A549 treated with dexamethasone at 1 μM for 4 hours (cell line): ENCODE data around the gene ANKIB1. TPM values are rescaled to one million over a fixed set of nuclear protein-coding genes. Genes with fewer than 3 reads are reported as not detected.

Source experiments
- total RNA-seq: library from RNA; stranded (reverse); fragments of 200-300 nt; extraction: Qiagen RNA extraction; gene quantifications from 5 replicates; pipeline ENCODE4 v1.2.3, GENCODE V29; 2022

Gene ANKIB1, protein sequence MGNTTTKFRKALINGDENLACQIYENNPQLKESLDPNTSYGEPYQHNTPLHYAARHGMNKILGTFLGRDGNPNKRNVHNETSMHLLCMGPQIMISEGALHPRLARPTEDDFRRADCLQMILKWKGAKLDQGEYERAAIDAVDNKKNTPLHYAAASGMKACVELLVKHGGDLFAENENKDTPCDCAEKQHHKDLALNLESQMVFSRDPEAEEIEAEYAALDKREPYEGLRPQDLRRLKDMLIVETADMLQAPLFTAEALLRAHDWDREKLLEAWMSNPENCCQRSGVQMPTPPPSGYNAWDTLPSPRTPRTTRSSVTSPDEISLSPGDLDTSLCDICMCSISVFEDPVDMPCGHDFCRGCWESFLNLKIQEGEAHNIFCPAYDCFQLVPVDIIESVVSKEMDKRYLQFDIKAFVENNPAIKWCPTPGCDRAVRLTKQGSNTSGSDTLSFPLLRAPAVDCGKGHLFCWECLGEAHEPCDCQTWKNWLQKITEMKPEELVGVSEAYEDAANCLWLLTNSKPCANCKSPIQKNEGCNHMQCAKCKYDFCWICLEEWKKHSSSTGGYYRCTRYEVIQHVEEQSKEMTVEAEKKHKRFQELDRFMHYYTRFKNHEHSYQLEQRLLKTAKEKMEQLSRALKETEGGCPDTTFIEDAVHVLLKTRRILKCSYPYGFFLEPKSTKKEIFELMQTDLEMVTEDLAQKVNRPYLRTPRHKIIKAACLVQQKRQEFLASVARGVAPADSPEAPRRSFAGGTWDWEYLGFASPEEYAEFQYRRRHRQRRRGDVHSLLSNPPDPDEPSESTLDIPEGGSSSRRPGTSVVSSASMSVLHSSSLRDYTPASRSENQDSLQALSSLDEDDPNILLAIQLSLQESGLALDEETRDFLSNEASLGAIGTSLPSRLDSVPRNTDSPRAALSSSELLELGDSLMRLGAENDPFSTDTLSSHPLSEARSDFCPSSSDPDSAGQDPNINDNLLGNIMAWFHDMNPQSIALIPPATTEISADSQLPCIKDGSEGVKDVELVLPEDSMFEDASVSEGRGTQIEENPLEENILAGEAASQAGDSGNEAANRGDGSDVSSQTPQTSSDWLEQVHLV
- total RNA-seq = 15.9 to 29.6 TPM (median 24.0 TPM) in 5 replicates

DNA sequence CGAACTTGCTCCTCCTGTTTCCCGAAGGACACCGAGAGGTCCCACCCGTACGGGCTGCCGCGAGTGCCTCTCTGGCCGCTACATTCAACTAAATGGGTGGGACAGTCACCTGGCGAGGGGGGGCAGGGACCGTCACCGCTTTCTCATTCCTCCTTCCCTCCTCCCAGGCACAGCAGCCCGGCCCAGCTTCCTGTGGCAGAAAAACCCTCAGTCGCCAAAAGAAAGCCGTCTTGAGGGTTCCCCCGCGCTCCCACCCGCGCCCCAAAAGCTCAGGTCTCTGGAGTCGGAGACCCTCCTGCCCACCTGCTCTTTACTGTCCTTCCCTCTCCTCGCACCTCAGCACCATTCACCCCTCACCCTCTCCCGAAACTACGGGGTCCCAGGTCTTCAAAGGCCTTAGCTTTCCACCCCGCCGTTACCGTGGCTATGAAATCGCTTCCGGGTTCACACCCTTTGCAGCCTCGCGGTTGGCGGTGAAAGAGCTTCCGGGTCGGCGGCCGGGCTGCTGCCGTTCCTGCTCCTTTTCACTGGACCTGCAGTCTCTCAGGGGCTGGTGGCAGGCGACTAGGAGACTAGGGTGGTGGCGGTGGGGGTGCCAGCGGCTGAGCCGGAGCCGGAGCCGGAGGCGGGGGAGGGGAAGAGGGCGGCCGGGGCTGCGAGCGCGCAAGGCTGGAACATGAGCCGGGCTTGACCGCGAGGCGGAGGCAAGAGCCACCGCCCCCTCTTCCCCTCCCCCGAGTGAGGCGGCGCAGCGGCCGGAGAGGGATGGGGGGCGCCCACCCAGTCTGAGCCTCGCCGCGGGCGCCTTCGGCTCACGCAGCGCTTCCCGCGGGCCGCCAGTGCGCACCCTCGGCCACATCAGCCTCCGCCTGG is at the start of gene ANKIB1, which contains the start of gene KRIT1:
ANKIB1 (plus strand) TSS at position 488 of the 873 bp plus-strand sequence. CDS start 49,005 bp downstream, outside the sequence.
KRIT1 (minus strand) TSS at position 428 of the 873 bp plus-strand sequence. CDS start 3,779 bp downstream, outside the sequence.

DNA sequence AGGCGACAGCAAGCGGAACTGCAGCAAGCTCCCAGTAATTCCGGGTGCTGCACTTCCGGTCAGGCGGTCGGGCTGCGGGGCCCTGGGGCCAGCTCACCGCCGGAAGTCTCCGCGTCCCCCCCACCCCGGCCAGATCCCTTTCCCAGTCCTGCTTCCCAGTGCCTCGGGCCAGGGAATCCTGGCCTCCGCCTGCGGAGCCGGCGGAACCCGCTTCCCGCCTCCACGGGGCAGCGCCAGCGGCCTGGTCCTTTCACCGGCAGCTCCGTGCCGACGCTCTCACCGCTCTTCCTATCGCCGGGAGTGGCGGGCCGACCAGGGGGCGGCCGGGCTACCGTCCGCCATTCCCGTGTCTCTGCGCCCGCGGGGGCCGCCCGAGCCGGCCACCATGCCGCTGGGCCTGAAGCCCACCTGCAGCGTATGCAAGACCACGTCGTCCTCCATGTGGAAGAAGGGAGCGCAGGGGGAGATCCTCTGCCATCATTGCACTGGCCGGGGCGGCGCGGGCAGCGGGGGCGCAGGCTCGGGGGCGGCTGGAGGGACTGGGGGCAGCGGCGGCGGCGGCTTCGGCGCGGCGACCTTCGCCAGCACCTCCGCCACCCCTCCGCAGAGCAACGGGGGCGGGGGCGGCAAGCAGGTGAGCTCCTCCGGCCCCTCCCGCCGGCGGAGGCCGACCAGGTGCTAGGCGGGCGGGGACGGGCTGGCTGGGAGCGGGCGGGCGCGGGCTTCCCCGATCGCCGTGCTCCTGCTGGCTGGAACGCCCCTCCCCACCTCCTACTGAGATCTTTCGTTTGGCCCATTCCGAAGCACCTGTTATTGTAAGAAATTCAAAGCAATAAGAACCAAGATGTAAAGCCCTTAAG is 201.8 kb downstream of the ANKIB1 start, which contains the start of gene GATAD1:
GATAD1 (plus strand) TSS at position 138 of the 860 bp plus-strand sequence; CDS start at position 386, 248 bp downstream.

Other genes starting within 250 kb of the ANKIB1 start
- gene CYP51A1, start 111.5 kb upstream of the ANKIB1 start, total RNA-seq = 47.8 to 55.6 TPM (median 48.9 TPM) in 5 replicates
- not detected in 5 replicates for gene LRRD1, start 66.8 kb upstream of the ANKIB1 start, total RNA-seq
- 18.5 to 29.9 TPM (median 25.3 TPM) in 5 replicates for gene KRIT1, start 60 bp upstream of the ANKIB1 start, total RNA-seq
- 16.3 to 18.7 TPM (median 17.3 TPM) in 5 replicates for gene GATAD1, start 201.5 kb downstream of the ANKIB1 start, total RNA-seq
- gene ERVW-1, start 232.0 kb downstream of the ANKIB1 start, total RNA-seq = 0.04 TPM in 2 of 5 replicates, not detected in the others